ENCODE measurements around the gene KIF5A.
"Not testable (repeated sequence)": the region's sequence is repeated elsewhere in the genome, so short reads cannot be mapped to it uniquely, and the experiment has no call there.

DNA sequence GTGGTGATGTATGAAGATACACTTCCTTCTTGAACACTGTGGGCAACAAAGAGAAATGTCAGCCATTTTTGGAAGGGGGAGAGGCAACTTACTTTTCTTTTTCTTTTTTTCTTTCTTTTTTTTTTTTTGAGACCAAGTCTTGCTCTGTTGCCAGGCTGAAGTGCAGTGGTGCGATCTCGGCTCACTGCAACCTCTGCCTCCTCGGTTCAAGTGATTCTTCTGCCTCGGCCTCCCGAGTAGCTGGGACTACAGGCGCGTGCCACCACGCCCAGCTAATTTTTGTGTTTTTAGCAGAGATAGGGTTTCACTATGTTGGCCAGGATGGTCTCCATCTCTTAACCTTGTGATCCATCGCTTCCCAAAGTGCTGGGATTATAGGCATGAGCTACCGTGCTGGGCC lies 32.1 kb upstream of the KIF5A start:
- TF ChIP-seq, protein P1, sequence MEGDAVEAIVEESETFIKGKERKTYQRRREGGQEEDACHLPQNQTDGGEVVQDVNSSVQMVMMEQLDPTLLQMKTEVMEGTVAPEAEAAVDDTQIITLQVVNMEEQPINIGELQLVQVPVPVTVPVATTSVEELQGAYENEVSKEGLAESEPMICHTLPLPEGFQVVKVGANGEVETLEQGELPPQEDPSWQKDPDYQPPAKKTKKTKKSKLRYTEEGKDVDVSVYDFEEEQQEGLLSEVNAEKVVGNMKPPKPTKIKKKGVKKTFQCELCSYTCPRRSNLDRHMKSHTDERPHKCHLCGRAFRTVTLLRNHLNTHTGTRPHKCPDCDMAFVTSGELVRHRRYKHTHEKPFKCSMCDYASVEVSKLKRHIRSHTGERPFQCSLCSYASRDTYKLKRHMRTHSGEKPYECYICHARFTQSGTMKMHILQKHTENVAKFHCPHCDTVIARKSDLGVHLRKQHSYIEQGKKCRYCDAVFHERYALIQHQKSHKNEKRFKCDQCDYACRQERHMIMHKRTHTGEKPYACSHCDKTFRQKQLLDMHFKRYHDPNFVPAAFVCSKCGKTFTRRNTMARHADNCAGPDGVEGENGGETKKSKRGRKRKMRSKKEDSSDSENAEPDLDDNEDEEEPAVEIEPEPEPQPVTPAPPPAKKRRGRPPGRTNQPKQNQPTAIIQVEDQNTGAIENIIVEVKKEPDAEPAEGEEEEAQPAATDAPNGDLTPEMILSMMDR (IDR thresholded peaks at IDR 0.05; ENCODE audit: low read depth, low read length) = not testable (repeated sequence)
- TF ChIP-seq POLR2A (IDR thresholded peaks at IDR 0.05; ENCODE audit: extremely low read depth, insufficient read length) = not testable (repeated sequence)
